ENCODE measurements around the gene DCLRE1A.
A peak's percentile ranks its signal among the peaks of the same experiment; 100 is the strongest.

Gene DCLRE1A

GRCh38 chr10:113788604-113789083, 65.2 kb downstream of the DCLRE1A start:
- peak; percentile 97 for DNase-seq (ENCODE audit: low read depth in 2 of 2)

Measured in fibroblast of skin of left quadriceps (primary cell).